IMR-90 (cell line): ENCODE measurements around the gene F2RL3. TPM values are rescaled to one million over a fixed set of nuclear protein-coding genes. Genes with fewer than 3 reads are reported as not detected.

Experiments used
- ATAC-seq: fragments of 200-7000 bp; cut with Tn5 transposase; 2 replicates; pipeline ENCODE4 v1.9.1; 2020; ENCODE audit warnings: low read depth, mild to moderate bottlenecking, moderate library complexity
- BruUV-seq: library from RNA; stranded (reverse); fragments of 400-500 nt; replicated peaks from 2 replicates; lab custom pipeline; 2021; lab: Mats Ljungman, UMichigan
- CTCF ChIA-PET: fragments of 300-600 bp; formaldehyde crosslinking; extraction: SDS; loops from one replicate; lab custom pipeline; 2021; ENCODE audit warnings: antibody characterized with exemption; lab: Yijun Ruan, JAX
- POLR2A ChIA-PET: fragments of 300-600 bp; sonication (Branson Sonifier 250); formaldehyde crosslinking; loops from one replicate; lab custom pipeline; 2022; ENCODE audit warnings: antibody characterized with exemption; ENCODE audit not compliant: unreplicated experiment; lab: Charles Lee
- DNase-seq: peaks from one replicate; pipeline ENCODE4 v3.0.0; 2013
- H2AFZ ChIP-seq: replicated peaks from 2 replicates; pipeline ENCODE3; 2013; ENCODE audit warnings: low read length, mild to moderate bottlenecking; ENCODE audit not compliant: poor library complexity
- H2AK5ac ChIP-seq: 2 replicates; pipeline ENCODE4 v1.6.1; 2013; ENCODE audit warnings: low read depth, low read length, inconsistent platforms
- H2AK9ac ChIP-seq: replicated peaks from 2 replicates; pipeline ENCODE3; 2013; ENCODE audit warnings: mild to moderate bottlenecking, low read depth, low read length, moderate library complexity; ENCODE audit not compliant: poor library complexity
- H2BK120ac ChIP-seq: 2 replicates; pipeline ENCODE4 v1.6.1; 2013; ENCODE audit warnings: low read depth, low read length, inconsistent platforms
- H2BK15ac ChIP-seq: 3 replicates; pipeline ENCODE4 v1.6.1; 2013; ENCODE audit warnings: low read depth, low read length, inconsistent platforms
- H2BK20ac ChIP-seq: 2 replicates; pipeline ENCODE4 v1.6.1; 2013; ENCODE audit warnings: low read depth, mild to moderate bottlenecking, inconsistent platforms, low read length, moderate library complexity
- H2BK5ac ChIP-seq: 2 replicates; pipeline ENCODE4 v1.6.1; 2013; ENCODE audit warnings: mild to moderate bottlenecking, low read depth, low read length, inconsistent platforms; ENCODE audit not compliant: poor library complexity, severe bottlenecking
- H3K14ac ChIP-seq: replicated peaks from 2 replicates; pipeline ENCODE4 v1.6.1; 2013; ENCODE audit warnings: low read depth, low read length, inconsistent platforms
- H3K18ac ChIP-seq: 2 replicates; pipeline ENCODE4 v1.6.1; 2013; ENCODE audit warnings: low read depth, low read length, control low read depth
- H3K23ac ChIP-seq: 2 replicates; pipeline ENCODE4 v1.6.1; 2013; ENCODE audit warnings: low read depth, low read length, inconsistent platforms
- H3K27ac ChIP-seq: 2 replicates; pipeline ENCODE4 v1.5.1; 2013; ENCODE audit warnings: mild to moderate bottlenecking, control low read depth, low read length; ENCODE audit not compliant: insufficient read depth
- H3K27me3 ChIP-seq: 2 replicates; pipeline ENCODE4 v1.6.1; 2013; ENCODE audit warnings: low read length; ENCODE audit not compliant: control insufficient read depth, insufficient read depth
- H3K36me3 ChIP-seq: 2 replicates; pipeline ENCODE4 v1.6.1; 2013; ENCODE audit warnings: low read length, mixed read lengths; ENCODE audit not compliant: control insufficient read depth, insufficient read depth
- H3K4ac ChIP-seq: 2 replicates; pipeline ENCODE4 v1.6.1; 2013; ENCODE audit warnings: low read depth, low read length, inconsistent platforms
- H3K4me1 ChIP-seq: 2 replicates; pipeline ENCODE4 v1.6.1; 2013; ENCODE audit warnings: low read length, mixed read lengths; ENCODE audit not compliant: control insufficient read depth, insufficient read depth
- H3K4me2 ChIP-seq: 2 replicates; pipeline ENCODE4 v1.6.1; 2013; ENCODE audit warnings: low read depth, mild to moderate bottlenecking, control low read depth, low read length, moderate library complexity
- H3K4me3 ChIP-seq: 2 replicates; pipeline ENCODE4 v1.5.1; 2013; ENCODE audit warnings: low read depth, mild to moderate bottlenecking, control low read depth, low read length, moderate library complexity; ENCODE audit not compliant: insufficient read depth
- H3K56ac ChIP-seq: 2 replicates; pipeline ENCODE4 v1.6.1; 2013; ENCODE audit warnings: low read length, inconsistent platforms; ENCODE audit not compliant: insufficient read depth; ENCODE audit errors: extremely low read depth
- H3K79me1 ChIP-seq, 2 experiments: 2 replicates each; pipeline ENCODE4 v1.6.1; 2013; ENCODE audit warnings: low read length in 2 of 2, inconsistent platforms in 1 of 2, low read depth in 1 of 2
- H3K9ac ChIP-seq: 2 replicates; pipeline ENCODE4 v1.6.1; 2013; ENCODE audit warnings: low read depth, low read length, control low read depth
- H3K9me1 ChIP-seq: 2 replicates; pipeline ENCODE4 v1.6.1; 2013; ENCODE audit warnings: low read length, inconsistent platforms; ENCODE audit not compliant: insufficient read depth
- H3K9me3 ChIP-seq: 2 replicates; pipeline ENCODE4 v1.6.1; 2013; ENCODE audit warnings: low read length; ENCODE audit not compliant: control insufficient read depth, insufficient read depth
- H4K20me1 ChIP-seq: 2 replicates; pipeline ENCODE4 v1.6.1; 2013; ENCODE audit warnings: low read length, inconsistent platforms; ENCODE audit not compliant: insufficient read depth
- H4K5ac ChIP-seq: 2 replicates; pipeline ENCODE4 v1.6.1; 2013; ENCODE audit warnings: mild to moderate bottlenecking, low read depth, low read length, control low read depth
- H4K8ac ChIP-seq, 2 experiments: 2 replicates each; pipeline ENCODE4 v1.6.1; 2013; ENCODE audit warnings: low read depth in 2 of 2, low read length in 2 of 2, control low read depth in 1 of 2, inconsistent platforms in 1 of 2
- H4K91ac ChIP-seq: 2 replicates; pipeline ENCODE4 v1.6.1; 2013; ENCODE audit warnings: low read depth, low read length, inconsistent platforms; ENCODE audit not compliant: insufficient read depth
- BHLHE40 ChIP-seq: fragments of 150-350 bp; IDR thresholded peaks from 2 replicates; pipeline ENCODE4 v1.6.1; 2016; ENCODE audit warnings: mild to moderate bottlenecking, low read depth, low read length
- FOS ChIP-seq: fragments of 150-350 bp; IDR thresholded peaks from 2 replicates; pipeline ENCODE4 v1.6.1; 2016; ENCODE audit warnings: low read depth, low read length
- MAFK ChIP-seq: IDR thresholded peaks from 2 replicates; pipeline ENCODE4 v1.6.1; 2012; ENCODE audit warnings: low read depth, low read length, improper control_type of control experiment
- MAZ ChIP-seq: IDR thresholded peaks from 2 replicates; pipeline ENCODE4 v1.6.1; 2012; ENCODE audit warnings: low read depth, mild to moderate bottlenecking, low read length, improper control_type of control experiment, moderate library complexity, borderline replicate concordance
- NFE2L2 ChIP-seq: fragments of 150-350 bp; IDR thresholded peaks from 2 replicates; pipeline ENCODE4 v1.6.1; 2016; ENCODE audit warnings: low read depth, mild to moderate bottlenecking, low read length
- RAD21 ChIP-seq: IDR thresholded peaks from 2 replicates; pipeline ENCODE4 v1.6.1; 2012; ENCODE audit warnings: low read length, improper control_type of control experiment
- RFX5 ChIP-seq: IDR thresholded peaks from 2 replicates; pipeline ENCODE4 v1.8.0; 2012; ENCODE audit warnings: low read depth, mild to moderate bottlenecking, low read length, moderate library complexity
- SMC3 ChIP-seq: fragments of 150-350 bp; IDR thresholded peaks from 2 replicates; pipeline ENCODE4 v1.6.1; 2016; ENCODE audit warnings: low read depth, mild to moderate bottlenecking, antibody characterized with exemption, low read length, moderate library complexity
- USF2 ChIP-seq: fragments of 150-350 bp; IDR thresholded peaks from 2 replicates; pipeline ENCODE4 v1.6.1; 2017; ENCODE audit warnings: mild to moderate bottlenecking, antibody characterized with exemption, low read length, low read depth
- WGBS, 2 experiments: methylation state at CpG; one replicate each; pipeline versions ENCODE4 v1.1.5 to v1.1.7; 2013; ENCODE audit warnings: missing lambda C conversion rate in 2 of 2; ENCODE audit not compliant: insufficient read length in 1 of 2; ENCODE audit errors: extremely low coverage in 2 of 2; 5-methylcytosine and 5-hydroxymethylcytosine counted together
- dilution Hi-C: fragments of 300-500 bp; cut with HindIII; formaldehyde crosslinking; loops from one replicate; pipeline ENCODE4 v1.14.3; 2018; ENCODE audit warnings: low sequenced_read_pairs; ENCODE audit not compliant: unreplicated experiment
- in situ Hi-C: fragments of 300-500 bp; cut with MboI; formaldehyde crosslinking; loops from 3 replicates; pipeline ENCODE4 v1.14.3; 2019; ENCODE audit warnings: low sequenced_read_pairs, inconsistent platforms, mixed read lengths
- intact Hi-C: fragments of 100-400 bp; cut with micrococcal nuclease; formaldehyde crosslinking; loops from 2 replicates; pipeline ENCODE4 v1.10.0; 2022
- polyA plus RNA-seq, 3 experiments: library from polyadenylated mRNA; depleted of rRNA; stranded (reverse); fragments of >200 nt; gene quantifications; 2 replicates each; pipeline ENCODE4 v1.2.3, GENCODE V29; 2012; ENCODE audit warnings: low replicate concordance in 1 of 3
- total RNA-seq: library from RNA; depleted of rRNA; stranded (reverse); fragments of >200 nt; gene quantifications from 2 replicates; pipeline ENCODE4 v1.2.3, GENCODE V29; 2012

The F2RL3 gene
- total and polyA plus RNA-seq, 2 of the 4 experiments (the other 2 are of a cell fraction): 0.03 TPM; not detected in 1

DNA sequence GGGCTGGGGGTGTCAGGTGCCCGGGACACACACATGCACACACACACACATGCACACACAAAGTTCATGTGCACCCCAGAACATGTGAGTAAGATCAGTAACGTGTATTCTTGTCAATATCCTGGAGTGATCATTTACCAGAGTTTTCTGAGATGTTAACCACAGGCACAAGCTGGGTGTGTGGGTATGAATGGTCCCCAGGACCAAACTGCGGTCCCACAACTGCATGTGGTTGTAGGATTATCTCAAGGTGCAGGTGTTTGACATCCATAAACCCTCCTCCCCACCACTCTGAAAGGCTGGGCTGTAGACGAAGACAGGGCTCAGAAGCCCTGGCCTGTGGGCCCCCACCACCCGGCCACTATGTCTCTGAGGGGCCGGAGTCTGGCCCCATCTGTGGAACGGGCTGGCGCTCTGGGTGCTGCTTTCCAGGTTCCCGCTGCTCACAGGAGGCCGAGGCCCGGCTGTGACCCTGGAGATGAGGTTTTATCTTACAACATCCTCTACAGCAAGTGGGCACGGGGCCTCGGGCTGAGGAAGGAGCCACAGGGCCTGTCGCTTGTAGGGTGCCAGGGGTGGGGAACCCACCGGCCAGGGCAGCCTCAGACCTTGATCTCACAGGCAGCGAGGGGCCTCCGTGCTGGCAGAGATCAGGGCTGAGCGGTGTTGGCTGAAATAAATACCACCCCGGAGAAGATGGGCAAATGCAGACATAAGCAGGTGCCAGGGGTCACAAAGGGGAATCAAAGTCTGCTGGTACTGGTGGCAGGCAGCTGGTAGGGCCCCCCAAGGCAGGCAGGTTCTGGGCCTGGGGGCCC is 4.3 kb downstream of the F2RL3 start:
- Histone ChIP-seq H3K79me1 (no peaks in the 10 kb centered on the region), H2AK5ac (no peak overlapping the region), H3K4me3 (no peak overlapping the region), H3K9me3 (no peaks in the 10 kb centered on the region), H3K9me1 (no peaks in the 10 kb centered on the region), H3K4ac (no peak overlapping the region), H2AFZ (no peak overlapping the region), H2BK20ac (no peak overlapping the region), H2BK15ac (no peak overlapping the region), H2BK120ac (no peak overlapping the region), H3K27ac (no peak overlapping the region), H4K91ac (no peak overlapping the region), H4K8ac (no peak overlapping the region), H2AK9ac (no peak overlapping the region), H3K9ac (no peak overlapping the region), H3K4me1 (no peaks in the 10 kb centered on the region), H3K36me3 (no peaks in the 10 kb centered on the region), H3K56ac (no peak overlapping the region), H3K14ac (no peak overlapping the region), H2BK5ac (no peak overlapping the region), H3K23ac (no peak overlapping the region), H4K5ac (no peak overlapping the region), H4K20me1 (no peaks in the 10 kb centered on the region), H3K27me3 (peaks cover 8% of the 10 kb centered on the region; the same call in 1 of the 2 replicates), H3K4me2 (no peak overlapping the region), H3K18ac (no peak overlapping the region)
- CTCF ChIA-PET: no interaction called here
- BruUV-seq: no TSS peak
- POLR2A ChIA-PET: no interaction called here
- intact Hi-C loops: no loop called here
- WGBS, 2 experiments: 72% methylated on average over 7 of the region's 19 CpGs; no CpG with 5 or more reads in 1 of the 2 experiments
- TF ChIP-seq MAFK (no peak), USF2 (no peak), SMC3 (no peak), BHLHE40 (no peak), MAZ (no peak), NFE2L2 (no peak), FOS (no peak), RAD21 (no peak), RFX5 (no peak)
- dilution Hi-C loops: no loop called here
- in situ Hi-C loops: no loop called here
- DNase-seq (no peak), ATAC-seq (no peak)
